Esophagus squamous epithelium (tissue), 5 donors: ENCODE measurements around the gene ATP11A. TPM values are rescaled to one million over a fixed set of nuclear protein-coding genes. Genes with fewer than 3 reads are reported as not detected.
"Not testable (repeated sequence)": the region's sequence is repeated elsewhere in the genome, so short reads cannot be mapped to it uniquely, and the experiment has no call there.

Source experiments
- DNase-seq: peaks from one replicate; lab custom pipeline; 2025; lab: John Stamatoyannopoulos, UW
- H3K27ac ChIP-seq, 4 donors: fragments of 200-600 bp; sonication (generic); one replicate each; pipeline ENCODE4 v1.5.1; 2016 to 2019; ENCODE audit warnings: mild to moderate bottlenecking in 1 of 4
- H3K27me3 ChIP-seq, 4 donors: fragments of 200-600 bp; sonication (generic); 1 replicate in 3 of 4; 2 replicates in 1 of 4; pipeline versions ENCODE4 v1.5.1 to v1.6.0; 2017 to 2021; ENCODE audit warnings: antibody characterized with exemption in 1 of 4
- H3K36me3 ChIP-seq, 3 donors: fragments of 200-600 bp; sonication (generic); one replicate each; pipeline ENCODE4 v1.5.1; 2016 to 2019
- H3K4me1 ChIP-seq, 3 donors: fragments of 200-600 bp; sonication (generic); one replicate each; pipeline ENCODE4 v1.5.1; 2017 to 2019
- H3K4me3 ChIP-seq, 4 donors: fragments of 200-600 bp; sonication (generic); 1 replicate in 3 of 4; 2 replicates in 1 of 4; pipeline ENCODE4 v1.5.1; 2016 to 2019; ENCODE audit warnings: mild to moderate bottlenecking in 2 of 4, moderate library complexity in 1 of 4
- H3K9me3 ChIP-seq, 3 donors: fragments of 200-600 bp; sonication (generic); one replicate each; pipeline ENCODE4 v1.5.1; 2016 to 2019
- POLR2A ChIP-seq, 4 donors: fragments of 450-650 bp; IDR thresholded peaks; one replicate each; pipeline ENCODE4 v1.6.1; 2017; ENCODE audit warnings: antibody characterized with exemption in 4 of 4, mild to moderate bottlenecking in 4 of 4, moderate library complexity in 3 of 4
- WGBS, 2 donors: methylation state at CpG; one replicate each; pipeline ENCODE4 v1.1.5; 2018; 5-methylcytosine and 5-hydroxymethylcytosine counted together
- intact Hi-C: fragments of 100-400 bp; cut with DNase I; formaldehyde crosslinking; loops from one replicate; pipeline ENCODE4 v1.15.0; 2022
- total RNA-seq, 4 donors: library from RNA; depleted of rRNA; stranded (reverse); fragments of >200 nt; gene quantifications; one replicate each; pipeline ENCODE4 v1.1.0, GENCODE V29; 2016
- TF ChIP-seq, protein P1 (sequence below), 6 experiments: fragments of 450-650 bp in 4 of 6; fragments of 200-600 bp in 2 of 6; sonication (generic) in 2 of 6; IDR thresholded peaks; one replicate each; pipeline ENCODE4 v1.5.1; 2016 to 2019; ENCODE audit warnings: antibody characterized with exemption in 6 of 6, mild to moderate bottlenecking in 4 of 6, moderate library complexity in 4 of 6
- donor health status: DM: yes; HTN: yes; CAD: no.

Gene ATP11A
- total RNA-seq, 4 donors from 2014 or later, result 9.6 to 20.0 (median 16.1) TPM

DNA sequence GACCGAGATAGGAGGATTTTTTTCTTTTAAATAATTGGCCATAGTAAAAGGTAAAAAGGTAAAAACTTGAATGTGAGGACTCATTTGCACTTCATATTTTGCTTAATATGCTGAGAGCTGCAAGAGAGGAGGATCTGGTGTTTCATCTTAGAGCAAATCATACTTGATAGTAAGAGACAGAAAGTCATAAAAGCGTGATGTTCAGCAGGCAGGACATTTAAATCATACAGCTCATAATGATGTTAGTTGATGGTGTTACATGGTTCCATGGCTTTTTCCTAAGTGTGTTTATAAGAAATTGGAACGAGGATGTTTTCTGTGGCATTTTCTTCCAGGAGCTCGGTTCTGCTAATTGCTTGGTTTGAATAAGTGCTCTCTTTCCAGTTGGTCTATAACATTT lies 16.3 kb downstream of the ATP11A start:
- Histone ChIP-seq H3K27ac (no peak overlapping the region), H3K9me3 (no peaks in the 10 kb centered on the region), H3K36me3 (no peaks in the 10 kb centered on the region), H3K4me3 (no peak overlapping the region), H3K27me3 (no peaks in the 10 kb centered on the region), H3K4me1 (peaks cover 5 to 44% (median 14%) of the 10 kb centered on the region in 3 donors)
- TF ChIP-seq, protein P1, sequence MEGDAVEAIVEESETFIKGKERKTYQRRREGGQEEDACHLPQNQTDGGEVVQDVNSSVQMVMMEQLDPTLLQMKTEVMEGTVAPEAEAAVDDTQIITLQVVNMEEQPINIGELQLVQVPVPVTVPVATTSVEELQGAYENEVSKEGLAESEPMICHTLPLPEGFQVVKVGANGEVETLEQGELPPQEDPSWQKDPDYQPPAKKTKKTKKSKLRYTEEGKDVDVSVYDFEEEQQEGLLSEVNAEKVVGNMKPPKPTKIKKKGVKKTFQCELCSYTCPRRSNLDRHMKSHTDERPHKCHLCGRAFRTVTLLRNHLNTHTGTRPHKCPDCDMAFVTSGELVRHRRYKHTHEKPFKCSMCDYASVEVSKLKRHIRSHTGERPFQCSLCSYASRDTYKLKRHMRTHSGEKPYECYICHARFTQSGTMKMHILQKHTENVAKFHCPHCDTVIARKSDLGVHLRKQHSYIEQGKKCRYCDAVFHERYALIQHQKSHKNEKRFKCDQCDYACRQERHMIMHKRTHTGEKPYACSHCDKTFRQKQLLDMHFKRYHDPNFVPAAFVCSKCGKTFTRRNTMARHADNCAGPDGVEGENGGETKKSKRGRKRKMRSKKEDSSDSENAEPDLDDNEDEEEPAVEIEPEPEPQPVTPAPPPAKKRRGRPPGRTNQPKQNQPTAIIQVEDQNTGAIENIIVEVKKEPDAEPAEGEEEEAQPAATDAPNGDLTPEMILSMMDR (IDR thresholded peaks at IDR 0.05), result no peak
- TF ChIP-seq POLR2A (IDR thresholded peaks at IDR 0.05), result no peak
- no peak for DNase-seq
- intact Hi-C loops, result no loop called here
- 92 to 94% methylated on average over 4 of the region's 4 CpGs for WGBS, 2 donors

DNA sequence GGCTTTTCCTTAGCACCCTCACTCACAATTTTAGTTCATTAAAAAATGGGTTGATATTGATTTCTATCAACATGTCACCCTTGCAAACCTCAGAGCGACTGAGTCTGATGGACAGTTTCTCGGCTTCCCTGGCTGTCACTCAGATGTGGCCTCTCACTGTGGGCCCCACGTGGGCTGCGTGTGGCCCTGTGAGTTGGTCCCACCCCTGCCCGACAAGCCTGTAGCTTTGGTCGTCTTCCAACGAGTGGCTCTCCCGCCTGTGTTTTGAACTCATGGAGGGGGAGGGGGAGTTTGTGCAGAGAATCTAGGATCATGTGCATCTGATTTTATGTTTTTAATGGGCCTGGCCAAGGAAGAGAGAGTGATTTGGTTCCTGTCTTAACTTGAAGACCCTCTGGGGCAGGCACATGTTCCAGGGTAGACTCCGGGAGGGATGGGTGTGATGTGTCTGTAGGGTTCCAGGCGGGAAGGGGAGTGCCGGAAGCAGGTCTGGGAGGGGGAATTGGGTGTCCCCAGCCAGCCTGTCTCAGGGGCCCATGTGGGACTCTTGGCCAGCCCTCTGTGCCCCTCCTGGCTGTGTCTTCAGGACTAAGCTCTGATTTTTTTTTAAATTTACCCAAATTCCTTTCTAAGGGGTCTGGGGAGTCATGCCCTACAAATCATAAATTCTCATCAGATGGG lies 18.9 kb downstream of the ATP11A start:
- Histone ChIP-seq H3K9me3 (no peaks in the 10 kb centered on the region), H3K27me3 (no peaks in the 10 kb centered on the region), H3K27ac (no peak overlapping the region), H3K4me3 (no peak overlapping the region), H3K4me1 (peaks cover 6 to 52% (median 22%) of the 10 kb centered on the region in 3 donors), H3K36me3 (no peaks in the 10 kb centered on the region)
- WGBS, 2 donors, result 76 to 86% methylated on average over 7 to 11 of the region's 11 CpGs
- TF ChIP-seq, protein P1 (IDR thresholded peaks at IDR 0.05), result no peak
- TF ChIP-seq POLR2A (IDR thresholded peaks at IDR 0.05), result no peak
- intact Hi-C loops, result no loop called here
- DNase-seq, result no peak

DNA sequence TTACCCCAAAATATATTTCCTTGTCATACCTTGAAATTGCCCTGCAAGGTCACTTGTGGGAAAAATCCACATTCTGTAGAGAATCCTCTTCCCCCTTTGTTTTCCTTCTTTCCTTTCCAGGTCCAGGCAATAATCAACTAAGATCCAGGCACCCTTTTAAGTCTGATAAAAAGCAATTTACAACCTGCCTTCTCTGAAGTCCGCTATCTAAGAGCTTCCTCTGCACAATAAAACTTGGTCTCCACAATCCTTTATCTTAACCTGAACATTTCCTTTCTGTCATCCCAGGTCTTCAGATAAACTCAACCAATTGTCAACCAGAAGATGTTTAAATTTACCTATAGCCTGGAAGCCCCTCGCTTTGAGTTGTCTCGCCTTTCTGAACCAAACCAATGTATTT lies 19.5 kb downstream of the ATP11A start:
- H3K27ac ChIP-seq, H3K36me3 ChIP-seq, DNase-seq, H3K27me3 ChIP-seq, H3K4me3 ChIP-seq, intact Hi-C loops, H3K9me3 ChIP-seq: not testable (repeated sequence)
- peaks cover 6 to 45% (median 18%) of the 10 kb centered on the region in 3 donors for H3K4me1 ChIP-seq
- 86 to 98% methylated on average over 3 of the region's 3 CpGs for WGBS, 2 donors

GRCh38 chr13:112709825-112710783 lies 20.3 kb downstream of the ATP11A start:
- Histone ChIP-seq H3K36me3 (no peaks in the 10 kb centered on the region), H3K27me3 (no peaks in the 10 kb centered on the region), H3K4me3 (no peak overlapping the region), H3K27ac (peak overlapping the region; percentile 20 to 89 (median 80)), H3K9me3 (no peaks in the 10 kb centered on the region), H3K4me1 (peaks cover 6 to 39% (median 18%) of the 10 kb centered on the region in 3 donors)
- 86 to 90% methylated on average over 8 to 11 of the region's 26 CpGs for WGBS, 2 donors
- intact Hi-C loops, result no loop called here
- TF ChIP-seq, protein P1 (IDR thresholded peaks at IDR 0.05), result no peak
- TF ChIP-seq POLR2A (IDR thresholded peaks at IDR 0.05), result no peak
- DNase-seq, result no peak

DNA sequence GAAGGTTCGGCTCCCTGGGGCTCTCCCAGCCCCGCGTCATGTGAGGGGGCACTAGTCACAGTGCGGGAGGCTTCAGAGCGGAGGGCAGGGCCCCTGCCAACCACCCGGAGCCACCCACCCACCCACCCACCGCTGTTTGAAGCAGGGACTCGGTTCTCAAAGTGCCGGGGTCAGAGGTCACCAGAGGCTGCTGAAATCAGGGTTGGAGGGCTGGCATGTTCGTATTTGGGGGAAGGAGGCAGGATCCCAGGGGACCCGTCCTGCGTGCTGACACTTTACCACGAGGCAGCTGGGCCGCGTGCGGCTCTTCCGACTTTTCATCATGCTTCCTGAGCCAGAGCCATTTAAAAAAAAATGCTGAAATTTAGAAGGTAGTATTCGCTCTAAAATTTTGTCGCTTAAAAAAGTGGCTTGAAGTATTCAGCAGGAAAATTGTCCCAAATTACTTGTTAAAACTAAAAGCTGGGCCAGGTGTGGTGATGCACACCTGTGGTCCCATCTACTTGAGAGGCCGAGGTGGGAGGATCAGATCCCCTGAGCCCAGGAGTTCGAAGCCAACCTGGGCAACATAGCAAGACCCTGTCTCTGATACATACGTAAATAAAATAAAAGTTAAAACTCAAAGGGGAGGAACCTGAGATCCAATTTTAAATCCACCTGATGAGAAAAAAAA lies 21.2 kb downstream of the ATP11A start:
- peak overlapping the region in 2 of 4 donors; percentile 16 to 47 for H3K4me3 ChIP-seq
- WGBS, 2 donors, result 76 to 89% methylated on average over 11 to 14 of the region's 22 CpGs

More for the DNA sequence above, 21.2 kb downstream of the ATP11A start:
- Histone ChIP-seq H3K36me3 (no peaks in the 10 kb centered on the region), H3K4me1 (peaks cover 6 to 39% (median 18%) of the 10 kb centered on the region in 3 donors), H3K27me3 (no peaks in the 10 kb centered on the region), H3K9me3 (no peaks in the 10 kb centered on the region), H3K27ac (peak overlapping the region; percentile 62 to 89 (median 80))
- DNase-seq, result no peak
- intact Hi-C loops, result no loop called here
- TF ChIP-seq, protein P1 (IDR thresholded peaks at IDR 0.05), result no peak
- TF ChIP-seq POLR2A (IDR thresholded peaks at IDR 0.05), result no peak
